GM12865 (cell line): Measurements from ENCODE around the gene ASCC2.

Experiments
- DNase-seq: peaks from one replicate; pipeline ENCODE4 v3.0.0; 2010; ENCODE audit warnings: low read depth
- H3K4me3 ChIP-seq: 2 replicates; pipeline ENCODE4 v1.5.1; 2011; ENCODE audit warnings: mild to moderate bottlenecking, low read depth, low read length, control low read depth
- CTCF ChIP-seq: IDR thresholded peaks from 2 replicates; pipeline ENCODE4 v1.5.1; 2011; ENCODE audit warnings: low read length, control low read depth, low read depth, inconsistent platforms; ENCODE audit not compliant: insufficient read depth; ENCODE audit errors: missing control alignments

ASCC2 gene

GRCh38 chr22:29801796-29802195 is 36.3 kb downstream of the ASCC2 start:
- DNase-seq: no peak
- no peak overlapping the region for H3K4me3 ChIP-seq
- TF ChIP-seq CTCF: no peak

GRCh38 chr22:29801153-29801552 is 36.9 kb downstream of the ASCC2 start:
- no peak for TF ChIP-seq CTCF
- no peak overlapping the region for H3K4me3 ChIP-seq
- DNase-seq: no peak

- no peak overlapping the region for H3K4me3 ChIP-seq
- no peak for TF ChIP-seq CTCF
- no peak for DNase-seq
Observed at GRCh38 chr22:29799217-29799680, 38.8 kb downstream of the ASCC2 start.

- DNase-seq: no peak
- no peak overlapping the region for H3K4me3 ChIP-seq
- TF ChIP-seq CTCF: no peak
Observed at GRCh38 chr22:29798801-29799200, 39.3 kb downstream of the ASCC2 start.

- DNase-seq: peak; percentile 68
- TF ChIP-seq CTCF: no peak
- H3K4me3 ChIP-seq: no peak overlapping the region
Observed at GRCh38 chr22:29798318-29798717, 39.8 kb downstream of the ASCC2 start.

GRCh38 chr22:29797351-29797750 is 40.7 kb downstream of the ASCC2 start:
- TF ChIP-seq CTCF: no peak
- DNase-seq: peak; percentile 87
- H3K4me3 ChIP-seq: no peak overlapping the region

GRCh38 chr22:29795663-29796062 is 42.4 kb downstream of the ASCC2 start:
- no peak overlapping the region for H3K4me3 ChIP-seq
- no peak for DNase-seq
- TF ChIP-seq CTCF: no peak
